ENCODE data around the gene SYK.
A peak's percentile ranks its signal among the peaks of the same experiment; 100 is the strongest.

SYK gene

DNA sequence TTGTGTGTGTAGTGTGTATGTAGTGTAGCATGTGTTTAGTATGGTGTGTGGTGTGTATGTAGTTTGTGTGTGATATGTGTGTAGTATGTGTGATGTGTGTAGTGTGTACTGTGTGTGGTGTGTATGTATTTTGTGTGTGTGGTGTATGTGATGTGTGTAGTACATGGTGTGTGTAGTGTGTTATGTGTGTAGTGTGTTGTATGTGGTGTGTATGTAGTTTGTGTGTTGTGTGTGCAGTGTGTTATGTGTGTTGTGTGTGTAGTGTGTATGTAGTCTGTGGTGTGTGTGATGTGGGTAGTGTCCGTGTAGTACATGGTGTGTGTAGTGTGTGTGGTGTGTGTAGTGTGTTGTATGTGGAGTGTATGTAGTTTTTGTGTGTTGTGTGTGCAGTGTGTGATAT, 40.0 kb downstream of the SYK start:
- WGBS (ENCODE audit: extremely low coverage, insufficient coverage, insufficient read length), result no CpG with 5 or more reads among the region's 1 CpG
- no peak overlapping the region for H4K91ac ChIP-seq (ENCODE audit: low read depth, low read length)
- no peak overlapping the region for H3K9ac ChIP-seq (ENCODE audit: low read length)

GRCh38 chr9:90842176-90842777, 40.7 kb downstream of the SYK start:
- no peak overlapping the region for H3K27ac ChIP-seq (ENCODE audit: low read depth, low read length)
- no peak overlapping the region for H3K18ac ChIP-seq (ENCODE audit: low read length)
- no peak overlapping the region for H4K8ac ChIP-seq (ENCODE audit: low read depth, low read length)
- peak overlapping the region; percentile 59 for H3K23ac ChIP-seq (ENCODE audit: low read length)
- H3K79me1 ChIP-seq (ENCODE audit: low read length), result no peaks in the 10 kb centered on the region
- no peak overlapping the region for H3K4me3 ChIP-seq (ENCODE audit: low read depth, low read length)
- no peaks in the 10 kb centered on the region for H3K27me3 ChIP-seq (ENCODE audit: insufficient read depth, low read length)
- 100% methylated on average over 4 of the region's 7 CpGs for WGBS (ENCODE audit: extremely low coverage, insufficient coverage, insufficient read length)
- H2BK5ac ChIP-seq (ENCODE audit: low read depth, low read length, poor library complexity), result no peak overlapping the region
- H3K9me3 ChIP-seq (ENCODE audit: insufficient read depth, low read depth, low read length), result peaks cover 8% of the 10 kb centered on the region
- no peak overlapping the region for H4K12ac ChIP-seq (ENCODE audit: low read depth, low read length)
- no peak overlapping the region for H2BK12ac ChIP-seq (ENCODE audit: low read length)
- no peak overlapping the region for H3K9ac ChIP-seq (ENCODE audit: low read length)
- H3K36me3 ChIP-seq (ENCODE audit: control insufficient read depth in 1 of 2, insufficient read depth in 2 of 2, low read length in 2 of 2), result no peaks in the 10 kb centered on the region
- no peak overlapping the region for H2AK5ac ChIP-seq (ENCODE audit: low read length)
- H2BK120ac ChIP-seq (ENCODE audit: insufficient read depth, low read length, poor library complexity), result no peak overlapping the region
- H4K91ac ChIP-seq (ENCODE audit: low read depth, low read length), result no peak overlapping the region
- H3K79me2 ChIP-seq (ENCODE audit: control insufficient read depth, insufficient read depth, low read length, poor library complexity), result no peaks in the 10 kb centered on the region
- H3K4me1 ChIP-seq (ENCODE audit: control insufficient read depth in 1 of 2, insufficient read depth in 2 of 2, low read length in 2 of 2), result no peaks in the 10 kb centered on the region
- H3K4me2 ChIP-seq (ENCODE audit: low read length), result no peak overlapping the region
- H3K4ac ChIP-seq (ENCODE audit: low read depth, low read length), result no peak overlapping the region
- no peak for DNase-seq
- no peak overlapping the region for H3K14ac ChIP-seq (ENCODE audit: low read length)
- no peak overlapping the region for H2AFZ ChIP-seq (ENCODE audit: insufficient read depth, low read length, poor library complexity)

More for the DNA sequence above, 40.0 kb downstream of the SYK start:
- no peaks in the 10 kb centered on the region for H3K79me2 ChIP-seq (ENCODE audit: control insufficient read depth, insufficient read depth, low read length, poor library complexity)
- no peak overlapping the region for H2BK5ac ChIP-seq (ENCODE audit: low read depth, low read length, poor library complexity)
- peak overlapping the region; percentile 47 for H3K4me3 ChIP-seq (ENCODE audit: low read depth, low read length)
- H3K27me3 ChIP-seq (ENCODE audit: insufficient read depth, low read length), result no peaks in the 10 kb centered on the region
- H3K18ac ChIP-seq (ENCODE audit: low read length), result no peak overlapping the region
- no peak overlapping the region for H2AFZ ChIP-seq (ENCODE audit: insufficient read depth, low read length, poor library complexity)
- no peak overlapping the region for H3K4ac ChIP-seq (ENCODE audit: low read depth, low read length)
- no peaks in the 10 kb centered on the region for H3K36me3 ChIP-seq (ENCODE audit: control insufficient read depth in 1 of 2, insufficient read depth in 2 of 2, low read length in 2 of 2)
- no peak overlapping the region for H3K27ac ChIP-seq (ENCODE audit: low read depth, low read length)
- no peak overlapping the region for H2AK5ac ChIP-seq (ENCODE audit: low read length)
- no peak overlapping the region for H4K12ac ChIP-seq (ENCODE audit: low read depth, low read length)
- no peaks in the 10 kb centered on the region for H3K4me1 ChIP-seq (ENCODE audit: control insufficient read depth in 1 of 2, insufficient read depth in 2 of 2, low read length in 2 of 2)
- no peaks in the 10 kb centered on the region for H3K79me1 ChIP-seq (ENCODE audit: low read length)
- DNase-seq, result no peak
- H3K14ac ChIP-seq (ENCODE audit: low read length), result no peak overlapping the region
- peaks cover 8% of the 10 kb centered on the region for H3K9me3 ChIP-seq (ENCODE audit: insufficient read depth, low read depth, low read length)
- H2BK12ac ChIP-seq (ENCODE audit: low read length), result no peak overlapping the region
- H3K4me2 ChIP-seq (ENCODE audit: low read length), result no peak overlapping the region
- H2BK120ac ChIP-seq (ENCODE audit: insufficient read depth, low read length, poor library complexity), result no peak overlapping the region
- peak overlapping the region; percentile 59 for H3K23ac ChIP-seq (ENCODE audit: low read length)
- no peak overlapping the region for H4K8ac ChIP-seq (ENCODE audit: low read depth, low read length)

- no CpG with 5 or more reads among the region's 14 CpGs for WGBS (ENCODE audit: extremely low coverage, insufficient coverage, insufficient read length)
These were observed 41.4 kb downstream of the SYK start for GRCh38 chr9:90842996-90843395.

GRCh38 chr9:90843525-90843924, 41.9 kb downstream of the SYK start:
- no peak for DNase-seq
- no peak overlapping the region for H3K4me2 ChIP-seq (ENCODE audit: low read length)
- no peak overlapping the region for H2AFZ ChIP-seq (ENCODE audit: insufficient read depth, low read length, poor library complexity)
- H2BK5ac ChIP-seq (ENCODE audit: low read depth, low read length, poor library complexity), result no peak overlapping the region
- no peak overlapping the region for H3K4me3 ChIP-seq (ENCODE audit: low read depth, low read length)
- H3K4ac ChIP-seq (ENCODE audit: low read depth, low read length), result no peak overlapping the region
- H3K36me3 ChIP-seq (ENCODE audit: control insufficient read depth in 1 of 2, insufficient read depth in 2 of 2, low read length in 2 of 2), result no peaks in the 10 kb centered on the region
- H2BK12ac ChIP-seq (ENCODE audit: low read length), result no peak overlapping the region
- peaks cover 8% of the 10 kb centered on the region for H3K9me3 ChIP-seq (ENCODE audit: insufficient read depth, low read depth, low read length)
- no peak overlapping the region for H3K27ac ChIP-seq (ENCODE audit: low read depth, low read length)
- H3K4me1 ChIP-seq (ENCODE audit: control insufficient read depth in 1 of 2, insufficient read depth in 2 of 2, low read length in 2 of 2), result no peaks in the 10 kb centered on the region
- H4K8ac ChIP-seq (ENCODE audit: low read depth, low read length), result no peak overlapping the region
- H3K79me1 ChIP-seq (ENCODE audit: low read length), result no peaks in the 10 kb centered on the region
- no peaks in the 10 kb centered on the region for H3K27me3 ChIP-seq (ENCODE audit: insufficient read depth, low read length)
- no peak overlapping the region for H3K14ac ChIP-seq (ENCODE audit: low read length)
- H4K91ac ChIP-seq (ENCODE audit: low read depth, low read length), result no peak overlapping the region
- no CpG with 5 or more reads among the region's 6 CpGs for WGBS (ENCODE audit: extremely low coverage, insufficient coverage, insufficient read length)
- no peaks in the 10 kb centered on the region for H3K79me2 ChIP-seq (ENCODE audit: control insufficient read depth, insufficient read depth, low read length, poor library complexity)
- H4K12ac ChIP-seq (ENCODE audit: low read depth, low read length), result no peak overlapping the region
- H2BK120ac ChIP-seq (ENCODE audit: insufficient read depth, low read length, poor library complexity), result no peak overlapping the region
- no peak overlapping the region for H3K18ac ChIP-seq (ENCODE audit: low read length)
- no peak overlapping the region for H2AK5ac ChIP-seq (ENCODE audit: low read length)
- H3K9ac ChIP-seq (ENCODE audit: low read length), result no peak overlapping the region
- no peak overlapping the region for H3K23ac ChIP-seq (ENCODE audit: low read length)

More at GRCh38 chr9:90842996-90843395, 41.4 kb downstream of the SYK start:
- Histone ChIP-seq H2AFZ (ENCODE audit: insufficient read depth, low read length, poor library complexity) (no peak overlapping the region), H2BK12ac (ENCODE audit: low read length) (no peak overlapping the region), H3K4me1 (ENCODE audit: control insufficient read depth in 1 of 2, insufficient read depth in 2 of 2, low read length in 2 of 2) (no peaks in the 10 kb centered on the region), H3K23ac (ENCODE audit: low read length) (no peak overlapping the region), H3K14ac (ENCODE audit: low read length) (no peak overlapping the region), H3K27ac (ENCODE audit: low read depth, low read length) (no peak overlapping the region), H3K9me3 (ENCODE audit: insufficient read depth, low read depth, low read length) (peaks cover 8% of the 10 kb centered on the region), H3K79me1 (ENCODE audit: low read length) (no peaks in the 10 kb centered on the region), H3K4me2 (ENCODE audit: low read length) (no peak overlapping the region), H3K79me2 (ENCODE audit: control insufficient read depth, insufficient read depth, low read length, poor library complexity) (no peaks in the 10 kb centered on the region), H2BK5ac (ENCODE audit: low read depth, low read length, poor library complexity) (no peak overlapping the region), H3K4ac (ENCODE audit: low read depth, low read length) (no peak overlapping the region), H4K12ac (ENCODE audit: low read depth, low read length) (no peak overlapping the region), H3K18ac (ENCODE audit: low read length) (no peak overlapping the region), H3K4me3 (ENCODE audit: low read depth, low read length) (no peak overlapping the region), H3K36me3 (ENCODE audit: control insufficient read depth in 1 of 2, insufficient read depth in 2 of 2, low read length in 2 of 2) (no peaks in the 10 kb centered on the region), H4K91ac (ENCODE audit: low read depth, low read length) (no peak overlapping the region), H2AK5ac (ENCODE audit: low read length) (no peak overlapping the region), H4K8ac (ENCODE audit: low read depth, low read length) (no peak overlapping the region), H3K9ac (ENCODE audit: low read length) (no peak overlapping the region), H3K27me3 (ENCODE audit: insufficient read depth, low read length) (no peaks in the 10 kb centered on the region), H2BK120ac (ENCODE audit: insufficient read depth, low read length, poor library complexity) (no peak overlapping the region)
- DNase-seq, result no peak
